ENCODE measurements around the gene DNAJC5.

- no peak for TF ChIP-seq CTCF (conservative IDR thresholded peaks at IDR 0.05 in 1 of 2, IDR thresholded peaks at IDR 0.05 in 1 of 2; ENCODE audit: extremely low read depth in 1 of 2, insufficient read depth in 1 of 2, low read depth in 1 of 2, low read length in 2 of 2)
- no peak for TF ChIP-seq EZH2 (IDR thresholded peaks at IDR 0.05; ENCODE audit: borderline replicate concordance, low read length)
These were observed 3.1 kb downstream of the DNAJC5 start for GRCh38 chr20:63897978-63898561.

All from mammary epithelial cell (primary cell).